Left lung (tissue), 10 donors: Measurements from ENCODE around the gene CYTH3. TPM values are rescaled to one million over a fixed set of nuclear protein-coding genes. Genes with fewer than 3 reads are reported as not detected.

Experiments used
- ATAC-seq: fragments of 200-7000 bp; cut with Tn5 transposase; one replicate; pipeline ENCODE4 v1.9.1; 2020; ENCODE audit warnings: moderate library complexity
- DNase-seq, 4 donors: peaks; one replicate each; pipeline ENCODE4 v3.0.0-alpha.2; 2013 to 2020
- H3K27ac ChIP-seq, 2 donors: fragments of 200-600 bp; sonication (generic) in 1 of 2; one replicate each; pipeline versions ENCODE4 v1.5.0 to v1.8.0; 2020 to 2021
- H3K27me3 ChIP-seq, 2 donors: fragments of 200-600 bp; sonication (generic) in 1 of 2; one replicate each; pipeline versions ENCODE4 v1.5.0 to v1.8.0; 2020 to 2021
- H3K36me3 ChIP-seq, 2 donors: fragments of 200-600 bp; sonication (generic) in 1 of 2; one replicate each; pipeline versions ENCODE4 v1.5.0 to v1.8.0; 2020 to 2021
- H3K4me1 ChIP-seq, 2 donors: fragments of 200-600 bp; one replicate each; pipeline ENCODE4 v1.8.0; 2021
- H3K4me3 ChIP-seq, 2 donors: fragments of 200-600 bp; sonication (generic) in 1 of 2; one replicate each; pipeline versions ENCODE4 v1.5.0 to v1.8.0; 2020 to 2021; ENCODE audit warnings: mild to moderate bottlenecking in 1 of 2
- H3K9me3 ChIP-seq, 2 donors: fragments of 200-600 bp; sonication (generic) in 1 of 2; one replicate each; pipeline versions ENCODE4 v1.5.0 to v1.8.0; 2020 to 2021
- intact Hi-C, 2 donors: fragments of 100-400 bp; cut with DNase I; formaldehyde crosslinking; loops; one replicate each; pipeline versions ENCODE4 v1.11.2 to v1.14.2; 2022
- polyA plus RNA-seq, 6 donors: library from polyadenylated mRNA; unstranded; fragments of 120-200 nt; gene quantifications; one replicate each; pipeline ENCODE4 v1.2.1, GENCODE V29; 2013; ENCODE audit not compliant: insufficient read length in 6 of 6
- total RNA-seq, 2 donors: library from RNA; stranded (reverse); fragmentation: NEBNext Ultra II Directional; extraction: Animal tissue kit (Norgen Biotek cat#: 25700); gene quantifications; one replicate each; pipeline ENCODE4 v1.2.1, GENCODE V29; 2021
- TF ChIP-seq, protein P1 (sequence below), 2 donors: fragments of 200-600 bp; sonication (generic) in 1 of 2; IDR thresholded peaks; one replicate each; pipeline versions ENCODE4 v1.5.0 to v1.8.0; 2021; ENCODE audit warnings: antibody characterized with exemption in 2 of 2
- donor health status: DM: no; HTN: yes; CAD: no.
- donor health status: DM: no; HTN: no; CAD: no.

CYTH3 gene
- total and polyA plus RNA-seq, 8 donors = 20.7 to 29.8 (median 25.8) TPM

- no peak for ATAC-seq
- Histone ChIP-seq H3K4me1 (no peaks in the 10 kb centered on the region), H3K9me3 (peaks cover 0 to 13% of the 10 kb centered on the region in 2 donors), H3K4me3 (no peak overlapping the region), H3K27me3 (no peaks in the 10 kb centered on the region), H3K36me3 (peaks cover 0 to 81% of the 10 kb centered on the region in 2 donors), H3K27ac (no peak overlapping the region)
- no peak for DNase-seq
- intact Hi-C loops = no loop called here
- TF ChIP-seq, protein P1, sequence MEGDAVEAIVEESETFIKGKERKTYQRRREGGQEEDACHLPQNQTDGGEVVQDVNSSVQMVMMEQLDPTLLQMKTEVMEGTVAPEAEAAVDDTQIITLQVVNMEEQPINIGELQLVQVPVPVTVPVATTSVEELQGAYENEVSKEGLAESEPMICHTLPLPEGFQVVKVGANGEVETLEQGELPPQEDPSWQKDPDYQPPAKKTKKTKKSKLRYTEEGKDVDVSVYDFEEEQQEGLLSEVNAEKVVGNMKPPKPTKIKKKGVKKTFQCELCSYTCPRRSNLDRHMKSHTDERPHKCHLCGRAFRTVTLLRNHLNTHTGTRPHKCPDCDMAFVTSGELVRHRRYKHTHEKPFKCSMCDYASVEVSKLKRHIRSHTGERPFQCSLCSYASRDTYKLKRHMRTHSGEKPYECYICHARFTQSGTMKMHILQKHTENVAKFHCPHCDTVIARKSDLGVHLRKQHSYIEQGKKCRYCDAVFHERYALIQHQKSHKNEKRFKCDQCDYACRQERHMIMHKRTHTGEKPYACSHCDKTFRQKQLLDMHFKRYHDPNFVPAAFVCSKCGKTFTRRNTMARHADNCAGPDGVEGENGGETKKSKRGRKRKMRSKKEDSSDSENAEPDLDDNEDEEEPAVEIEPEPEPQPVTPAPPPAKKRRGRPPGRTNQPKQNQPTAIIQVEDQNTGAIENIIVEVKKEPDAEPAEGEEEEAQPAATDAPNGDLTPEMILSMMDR (IDR thresholded peaks at IDR 0.05) = no peak
Measured at GRCh38 chr7:6123843-6124242, 148.6 kb downstream of the CYTH3 start.

DNA sequence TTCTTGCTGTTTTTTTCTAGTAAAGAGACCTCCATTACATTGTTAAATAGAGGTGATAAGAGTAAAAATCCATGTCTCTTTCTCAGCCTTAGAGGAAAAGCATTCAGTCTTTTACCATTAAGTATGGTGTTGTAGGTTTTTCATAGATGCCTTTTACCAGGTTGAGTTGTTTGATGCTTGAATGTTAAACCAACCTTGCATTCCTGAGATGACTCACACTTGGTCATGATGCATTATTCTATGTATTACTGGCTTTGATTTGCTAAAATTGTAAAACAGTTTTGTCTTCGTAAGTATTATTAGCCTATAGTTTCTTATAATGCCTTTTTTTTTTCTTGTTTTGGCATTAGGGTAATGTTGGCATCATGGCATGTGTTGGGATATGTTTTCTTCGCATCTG lies 151.3 kb downstream of the CYTH3 start:
- peaks cover 0 to 91% of the 10 kb centered on the region in 2 donors for H3K36me3 ChIP-seq
- TF ChIP-seq, protein P1 (IDR thresholded peaks at IDR 0.05) = no peak
- H3K4me1 ChIP-seq = no peaks in the 10 kb centered on the region
- no peaks in the 10 kb centered on the region for H3K27me3 ChIP-seq
- no peak overlapping the region for H3K4me3 ChIP-seq
- H3K9me3 ChIP-seq = peaks cover 0 to 13% of the 10 kb centered on the region in 2 donors
- no peak overlapping the region for H3K27ac ChIP-seq
- DNase-seq = no peak
- no peak for ATAC-seq
- intact Hi-C loops = no loop called here

DNA sequence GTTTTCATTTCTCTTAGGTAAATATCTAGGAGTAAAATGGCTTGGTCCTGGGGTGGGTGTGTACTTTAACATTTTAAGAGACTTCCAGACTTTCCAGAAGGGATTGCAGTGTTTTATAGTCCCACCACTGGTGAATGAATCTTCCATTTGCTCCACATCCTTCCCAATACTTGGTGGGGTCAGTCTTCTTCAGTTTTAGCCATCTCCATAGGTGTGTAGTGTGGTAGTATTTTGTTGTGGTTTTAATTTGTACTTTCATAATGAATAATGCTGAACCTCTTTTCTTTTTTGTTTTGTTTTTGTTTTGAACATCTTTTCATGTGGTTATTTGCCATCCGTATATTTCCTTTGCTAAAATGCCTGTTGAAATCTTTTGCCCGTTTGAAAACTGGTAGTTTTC lies 154.9 kb downstream of the CYTH3 start:
- H3K27me3 ChIP-seq = no peaks in the 10 kb centered on the region
- ATAC-seq (no peak), DNase-seq (no peak)
- intact Hi-C loops = no loop called here
- TF ChIP-seq, protein P1 (IDR thresholded peaks at IDR 0.05) = no peak
- H3K4me1 ChIP-seq = no peaks in the 10 kb centered on the region
- H3K27ac ChIP-seq = no peak overlapping the region
- peaks cover 0 to 90% of the 10 kb centered on the region in 2 donors for H3K36me3 ChIP-seq
- no peak overlapping the region for H3K4me3 ChIP-seq
- H3K9me3 ChIP-seq = peaks cover 0 to 13% of the 10 kb centered on the region in 2 donors

- Histone ChIP-seq H3K27me3 (no peaks in the 10 kb centered on the region), H3K9me3 (peaks cover 0 to 9% of the 10 kb centered on the region in 2 donors), H3K4me1 (no peaks in the 10 kb centered on the region), H3K36me3 (peaks cover 0 to 90% of the 10 kb centered on the region in 2 donors), H3K4me3 (no peak overlapping the region), H3K27ac (no peak overlapping the region)
- DNase-seq (no peak), ATAC-seq (no peak)
- intact Hi-C loops = no loop called here
- TF ChIP-seq, protein P1 (IDR thresholded peaks at IDR 0.05) = no peak
Measured at GRCh38 chr7:6116211-6116610, 156.2 kb downstream of the CYTH3 start.

Other genes with a start within 250 kb of the CYTH3 start
- gene ANKRD61, start 241.2 kb downstream of the CYTH3 start, total RNA-seq = under 1 TPM; 0.26 to 0.29 TPM
- 1 to 10 TPM; 2.5 to 4.5 (median 3.7) TPM for gene ANKRD61, start 241.2 kb downstream of the CYTH3 start, polyA plus RNA-seq
- 10 to 100 TPM; 93.2 to 98.9 TPM for gene EIF2AK1, start 213.4 kb downstream of the CYTH3 start, total RNA-seq
- 100 to 1,000 TPM in 1 of 6 donors, 10 to 100 TPM in 5; 89.9 to 104 (median 92.2) TPM for gene EIF2AK1, start 213.4 kb downstream of the CYTH3 start, polyA plus RNA-seq
- gene USP42, start 167.7 kb downstream of the CYTH3 start, total RNA-seq = 1 to 10 TPM; 8.0 to 8.7 TPM
- 10 to 100 TPM; 13.1 to 14.8 (median 14.2) TPM for gene USP42, start 167.7 kb downstream of the CYTH3 start, polyA plus RNA-seq
- 10 to 100 TPM; 14.2 to 14.9 TPM for gene FAM220A, start 76.3 kb upstream of the CYTH3 start, total RNA-seq
- gene FAM220A, start 76.3 kb upstream of the CYTH3 start, polyA plus RNA-seq = 10 to 100 TPM; 18.5 to 21.3 (median 19.0) TPM
- 100 to 1,000 TPM; 263 to 303 TPM for gene RAC1, start 101.9 kb upstream of the CYTH3 start, total RNA-seq
- 100 to 1,000 TPM; 251 to 280 (median 275) TPM for gene RAC1, start 101.9 kb upstream of the CYTH3 start, polyA plus RNA-seq
- gene DAGLB, start 175.3 kb upstream of the CYTH3 start, total RNA-seq = 10 to 100 TPM; 38.4 to 46.5 TPM
- gene DAGLB, start 175.3 kb upstream of the CYTH3 start, polyA plus RNA-seq = 10 to 100 TPM; 16.8 to 20.6 (median 17.8) TPM
- 100 to 1,000 TPM; 214 to 240 TPM for gene KDELR2, start 211.5 kb upstream of the CYTH3 start, total RNA-seq
- gene KDELR2, start 211.5 kb upstream of the CYTH3 start, polyA plus RNA-seq = 100 to 1,000 TPM; 137 to 207 (median 148) TPM